Ramos (cell line): ENCODE measurements around the gene SIGLEC7.

ENCODE experiments used
- in situ Hi-C: fragments of 300-500 bp; cut with MboI; formaldehyde crosslinking; loops from one replicate; pipeline ENCODE4 v1.14.3; 2022; ENCODE audit warnings: low sequenced_read_pairs; ENCODE audit not compliant: unreplicated experiment

SIGLEC7 gene

DNA sequence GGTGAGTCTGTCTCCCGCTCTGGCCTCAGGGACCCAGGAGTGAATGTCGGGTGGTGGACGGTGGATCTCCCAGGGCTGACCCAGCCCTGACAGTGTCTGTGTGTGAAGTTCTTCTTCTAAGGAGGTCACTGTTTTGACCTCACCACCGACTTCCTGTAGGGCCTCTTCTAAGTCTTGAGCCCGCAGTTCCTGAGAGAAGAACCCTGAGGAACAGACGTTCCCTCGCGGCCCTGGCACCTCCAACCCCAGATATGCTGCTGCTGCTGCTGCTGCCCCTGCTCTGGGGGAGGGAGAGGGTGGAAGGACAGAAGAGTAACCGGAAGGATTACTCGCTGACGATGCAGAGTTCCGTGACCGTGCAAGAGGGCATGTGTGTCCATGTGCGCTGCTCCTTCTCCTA, at the start of gene SIGLEC7:
Gene SIGLEC7, plus strand, starts transcription at position 183 of the 400 bp plus-strand sequence. Its CDS starts 69 bp downstream, at position 252.
- in situ Hi-C loops, result no loop called here

DNA sequence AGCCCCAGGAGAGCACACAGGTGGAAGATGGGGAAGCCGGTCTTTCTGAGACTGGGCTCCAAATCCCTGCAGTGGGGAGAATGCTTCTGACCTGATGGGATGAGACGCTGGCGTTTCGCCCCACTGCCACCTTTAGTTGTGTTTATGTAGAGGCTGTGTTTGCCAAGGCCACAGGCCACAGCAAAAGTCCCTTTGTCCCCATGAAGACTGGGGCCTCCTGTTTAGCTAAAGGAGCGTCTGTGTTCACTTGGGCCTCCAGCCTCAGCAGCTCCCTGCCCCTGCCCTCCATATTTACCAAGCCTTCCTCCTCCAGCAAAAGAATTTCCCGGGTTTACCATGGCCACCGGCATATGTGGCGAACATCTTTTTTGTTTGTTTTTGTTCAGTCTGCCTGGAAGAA, 49.0 kb upstream of the SIGLEC7 start:
- in situ Hi-C loops, result loop anchor here (10.0 kb wide), 1 partner anchor 158 kb away; no protein-coding TSS in a partner anchor

- in situ Hi-C loops, result loop anchor here (10.0 kb wide), 1 partner anchor 159 kb away; no protein-coding TSS in a partner anchor
These were observed 48.4 kb upstream of the SIGLEC7 start for GRCh38 chr19:51093510-51094345.

GRCh38 chr19:51094696-51095279, 47.3 kb upstream of the SIGLEC7 start:
- in situ Hi-C loops, result loop anchor here (10.0 kb wide), 1 partner anchor 160 kb away; no protein-coding TSS in a partner anchor

DNA sequence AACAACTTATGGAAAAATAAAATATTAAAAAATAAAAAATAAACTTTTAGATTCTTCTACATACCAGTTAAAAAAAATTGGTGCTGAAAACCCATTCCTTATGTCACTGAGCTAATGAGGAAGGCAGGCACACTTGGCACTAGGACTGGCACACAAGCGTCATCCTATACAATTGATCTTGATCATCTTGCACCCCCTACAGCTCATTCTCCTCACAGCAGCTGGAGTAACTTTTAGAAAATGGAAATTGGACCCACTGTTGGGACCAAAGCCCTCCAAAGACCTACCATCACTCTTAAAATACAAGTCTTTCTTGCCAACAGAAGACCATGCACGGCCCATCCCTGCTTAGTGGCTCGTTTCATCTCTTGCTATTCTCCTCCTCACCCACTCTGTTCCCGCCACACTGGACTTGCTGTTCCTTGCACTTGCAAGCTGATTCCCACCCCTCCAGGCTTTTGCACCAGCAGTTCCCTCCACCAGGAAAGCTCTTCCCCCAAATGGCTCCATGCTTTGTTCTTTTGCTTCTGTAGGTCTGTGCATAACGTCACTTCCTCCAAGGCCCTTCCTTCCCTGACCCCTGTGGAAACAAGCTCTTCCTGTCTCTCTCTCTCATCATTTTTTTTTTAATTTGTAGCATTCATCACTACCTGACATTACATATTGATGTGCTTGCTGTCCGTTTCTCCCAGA, 45.5 kb upstream of the SIGLEC7 start:
- in situ Hi-C loops, result loop anchor here (10.0 kb wide), 1 partner anchor 162 kb away; no protein-coding TSS in a partner anchor

DNA sequence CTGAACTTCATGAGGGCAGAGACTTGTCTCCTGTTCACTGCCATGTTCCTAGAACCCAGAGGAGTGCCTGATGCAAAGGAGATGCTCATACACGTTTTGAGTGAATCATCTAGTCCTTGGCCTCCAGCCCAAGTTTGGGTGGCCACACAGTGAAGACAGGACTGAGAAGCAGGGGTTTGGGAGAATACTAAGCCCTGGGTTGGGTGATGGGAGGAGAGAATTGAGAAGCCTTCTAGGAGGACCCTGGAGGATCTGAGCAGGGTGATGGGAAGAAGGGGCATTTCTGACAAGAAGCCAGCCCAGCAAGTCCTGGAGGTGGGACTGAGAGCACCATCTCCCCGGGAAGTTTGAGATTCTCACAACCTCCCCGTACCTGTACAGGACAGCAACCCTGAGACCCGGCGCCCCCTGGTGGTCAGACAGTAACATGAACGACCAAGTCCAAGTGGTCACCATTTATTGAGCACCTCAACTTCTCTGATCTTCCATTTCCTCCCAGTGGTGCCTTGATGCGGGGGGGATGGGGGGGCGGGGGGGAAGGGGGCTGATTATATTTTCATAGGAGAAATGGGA, 44.8 kb upstream of the SIGLEC7 start:
- in situ Hi-C loops, result loop anchor here (10.0 kb wide), 1 partner anchor 162 kb away; no protein-coding TSS in a partner anchor

DNA sequence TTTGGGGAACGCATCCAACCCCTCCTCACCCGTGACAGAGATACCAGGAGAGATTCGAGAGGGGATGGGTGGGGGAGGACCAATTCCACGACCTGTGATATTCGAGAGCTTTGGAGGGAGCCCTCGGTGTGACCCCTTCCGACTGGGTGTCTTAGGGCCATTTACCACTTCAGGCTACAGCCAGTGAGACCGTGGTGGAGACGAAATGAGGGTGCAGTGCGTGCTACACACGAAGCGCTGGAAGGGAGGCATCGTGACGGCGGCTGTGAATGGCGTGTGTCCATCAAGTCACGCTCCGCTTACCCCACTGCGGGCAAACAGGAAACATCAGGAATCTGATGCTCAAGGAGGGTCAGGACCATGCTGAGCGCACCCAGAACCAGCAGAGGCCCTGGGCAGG, 44.3 kb upstream of the SIGLEC7 start:
- in situ Hi-C loops, result loop anchor here (10.0 kb wide), 1 partner anchor 163 kb away; no protein-coding TSS in a partner anchor

- in situ Hi-C loops, result loop anchor here (10.0 kb wide), 1 partner anchor 164 kb away; no protein-coding TSS in a partner anchor
These were observed 43.6 kb upstream of the SIGLEC7 start for GRCh38 chr19:51098365-51099046.

DNA sequence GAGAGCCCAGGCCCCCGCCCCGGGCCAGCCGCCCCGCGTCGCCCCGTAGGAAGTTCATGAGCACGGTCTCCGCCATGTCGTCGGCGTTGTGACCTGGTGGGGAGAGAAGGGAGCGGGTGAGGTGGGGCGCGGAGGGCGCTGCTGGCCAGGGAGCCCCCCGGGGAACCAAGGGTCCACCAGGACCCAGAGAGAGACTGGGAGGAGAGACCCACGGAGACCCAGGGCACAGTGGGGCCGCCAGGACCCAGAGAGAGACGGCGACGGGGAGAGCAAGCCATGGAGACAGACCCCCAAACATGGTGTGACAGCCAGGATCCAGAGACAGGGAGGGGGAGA, 43.1 kb upstream of the SIGLEC7 start:
- in situ Hi-C loops, result loop anchor here (10.0 kb wide), 1 partner anchor 164 kb away; no protein-coding TSS in a partner anchor

- in situ Hi-C loops, result no loop called here
These were observed 41.5 kb upstream of the SIGLEC7 start for GRCh38 chr19:51100601-51101000.

DNA sequence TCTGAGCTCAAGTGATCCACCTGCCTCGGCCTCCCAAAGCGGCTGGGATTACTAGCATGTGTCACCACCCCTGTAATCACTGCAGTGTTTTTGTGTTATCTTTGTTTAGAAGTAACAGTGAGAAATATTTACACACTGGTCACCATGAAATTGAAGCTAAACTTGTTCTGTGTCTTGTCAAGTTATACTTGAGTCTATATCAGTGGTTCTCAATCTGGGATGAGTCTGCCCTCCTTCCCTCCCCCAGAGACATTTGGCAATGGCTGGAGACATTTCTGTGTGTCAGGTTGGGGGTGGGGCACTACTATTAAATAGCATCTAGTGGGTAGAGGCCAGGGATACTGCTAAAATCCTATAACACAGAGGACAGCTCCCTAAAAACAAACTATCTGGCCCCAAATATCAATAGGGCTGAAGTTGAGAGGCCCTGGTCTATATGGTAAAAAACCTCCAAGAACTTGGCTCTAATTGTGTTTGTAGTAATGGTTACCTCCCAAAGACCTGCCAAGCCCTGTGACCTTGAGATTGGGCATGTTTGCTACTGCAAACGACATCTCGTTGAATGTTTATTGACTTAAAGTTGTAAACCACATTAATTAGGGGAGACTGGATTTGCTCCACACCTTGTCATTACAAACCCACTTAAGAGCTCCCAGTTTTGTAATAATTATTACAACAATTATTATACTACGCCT, 40.8 kb upstream of the SIGLEC7 start:
- in situ Hi-C loops, result no loop called here

DNA sequence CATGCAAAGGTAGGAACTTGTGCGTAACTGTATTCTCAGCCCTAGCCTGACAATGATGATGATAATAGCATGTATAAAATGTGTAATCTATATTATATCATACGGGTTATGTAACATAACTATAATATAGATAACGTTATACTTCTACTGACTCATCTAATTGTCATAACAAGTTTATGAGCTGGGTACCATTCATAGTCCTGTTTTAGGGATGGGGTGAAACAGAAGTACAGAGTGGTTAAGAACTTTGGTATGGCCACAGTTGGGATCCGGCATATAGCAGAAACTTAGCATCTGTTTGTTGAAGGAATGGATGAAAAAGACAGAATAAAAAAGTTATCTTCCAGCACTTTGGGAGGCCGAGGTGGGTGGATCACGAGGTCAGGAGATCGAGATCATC, 39.1 kb upstream of the SIGLEC7 start:
- in situ Hi-C loops, result no loop called here

DNA sequence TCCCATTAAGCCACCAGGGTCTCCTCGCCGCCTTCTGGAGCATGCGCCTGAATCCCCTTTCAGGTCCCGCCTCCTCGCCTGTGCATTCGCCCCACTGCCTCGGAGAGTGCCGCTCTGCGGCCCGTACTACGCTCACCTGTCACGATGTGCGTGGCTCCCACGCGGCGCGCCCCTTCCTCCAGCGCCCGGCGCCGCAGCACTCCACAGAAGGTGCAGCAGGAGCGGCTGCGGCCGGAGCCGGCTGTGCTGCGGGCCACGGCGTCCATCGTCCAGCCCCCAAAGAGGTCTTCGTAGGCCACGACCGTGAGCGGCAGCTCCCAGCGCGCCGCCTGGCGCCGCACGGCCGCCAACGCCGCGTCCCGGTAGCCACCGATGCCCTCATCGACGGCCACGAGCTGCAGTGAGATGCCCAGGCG, 38.2 kb upstream of the SIGLEC7 start:
- in situ Hi-C loops, result no loop called here

- in situ Hi-C loops, result no loop called here
These were observed 34.6 kb upstream of the SIGLEC7 start for GRCh38 chr19:51107406-51108065.

- in situ Hi-C loops, result no loop called here
These were observed 33.9 kb upstream of the SIGLEC7 start, which contains the start of gene CTU1 for GRCh38 chr19:51108066-51108804. TSS of gene CTU1 (minus strand) at chr19:51108409. CDS start at chr19:51104569, 3,840 bp downstream.

DNA sequence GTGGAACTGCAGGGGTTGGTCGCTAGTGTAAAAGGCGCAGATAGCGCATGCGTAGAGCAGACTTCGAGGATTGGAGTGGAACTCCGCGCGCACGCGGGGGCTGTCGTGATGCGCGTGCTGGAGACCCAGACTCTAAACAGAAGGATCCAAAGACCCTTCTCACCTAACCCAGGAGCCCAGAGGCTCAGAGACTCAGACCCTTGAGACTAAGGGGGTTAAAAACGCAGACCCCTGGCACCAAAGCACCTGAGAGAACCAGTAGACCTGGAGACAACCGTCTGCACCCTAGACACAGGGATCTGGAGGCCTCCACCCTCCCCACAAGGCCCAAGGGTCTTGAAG, 33.3 kb upstream of the SIGLEC7 start:
- in situ Hi-C loops, result no loop called here

GRCh38 chr19:51110666-51110971, 31.5 kb upstream of the SIGLEC7 start:
- in situ Hi-C loops, result no loop called here

DNA sequence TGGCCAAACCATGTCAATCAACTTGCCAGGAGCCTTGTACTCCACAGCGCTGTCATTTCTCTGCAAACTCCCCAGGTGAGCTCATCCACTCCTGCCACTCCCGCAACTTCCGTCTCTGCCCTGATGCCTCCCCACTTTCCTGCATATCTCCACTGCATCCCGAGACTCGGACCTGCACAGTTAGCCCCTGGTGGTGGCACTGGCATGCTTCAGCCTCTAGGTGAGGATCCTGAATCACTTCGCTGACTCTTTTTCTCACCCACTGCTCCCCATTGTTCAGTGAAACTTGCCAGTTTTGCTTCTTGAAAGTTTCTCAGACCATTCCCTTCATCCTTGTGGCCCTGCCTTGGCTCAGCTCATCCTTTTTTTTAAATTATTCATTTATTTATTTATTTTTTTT, 30.5 kb upstream of the SIGLEC7 start:
- in situ Hi-C loops, result no loop called here
